Measurements from ENCODE around the gene SLC7A7. TPM values are rescaled to one million over a fixed set of nuclear protein-coding genes. Genes with fewer than 3 reads are reported as not detected.

SLC7A7 gene
- total and polyA plus RNA-seq, 10 of the 15 experiments (the other 5 are each of a cell fraction or from before 2014, with no cell fraction given), result 27.8 to 79.2 (median 50.8) TPM

DNA sequence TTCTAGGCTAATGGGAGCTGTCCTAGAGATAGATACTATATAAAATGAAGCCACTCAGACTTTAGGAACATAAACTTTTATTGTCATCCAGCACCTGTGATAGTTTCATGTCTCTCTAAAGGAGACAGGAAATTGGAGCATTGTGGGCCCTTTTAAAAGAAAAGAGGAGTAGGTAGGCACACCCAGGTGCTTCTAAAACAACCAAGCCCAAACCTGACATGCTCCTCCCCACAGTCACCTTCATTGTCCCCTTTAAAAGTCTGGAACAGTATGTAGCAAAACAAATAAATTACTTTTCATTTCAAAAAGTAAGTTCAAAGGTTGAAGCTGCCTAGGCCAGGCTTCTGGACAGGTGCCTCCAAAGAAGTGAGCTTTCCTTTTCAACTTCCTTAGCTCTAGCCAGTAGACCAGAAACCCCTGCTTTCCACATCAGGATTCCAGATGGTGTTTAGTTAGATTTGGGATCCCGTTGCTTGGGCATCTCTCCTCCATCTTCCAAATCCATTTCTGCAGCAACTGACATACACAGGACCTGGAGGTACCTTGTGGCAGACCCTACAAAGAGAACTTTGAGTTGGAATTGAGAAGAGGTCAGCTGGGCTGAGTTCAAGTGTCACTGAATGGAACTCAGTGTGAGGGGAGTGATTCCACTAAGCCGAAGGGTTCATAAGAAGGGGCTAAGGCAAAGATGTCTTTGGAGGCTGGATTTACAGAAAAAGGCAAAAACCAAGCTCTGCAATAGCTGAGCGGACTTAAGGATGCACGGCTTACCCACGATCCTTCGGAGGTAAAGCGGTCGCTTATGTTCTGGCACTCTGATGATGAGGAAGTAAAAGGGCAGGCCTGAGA lies 41.8 kb downstream of the SLC7A7 start (continued):
- TF ChIP-seq ZNF687 (IDR thresholded peaks at IDR 0.05), result no peak

- Histone ChIP-seq H3K9ac (ENCODE audit: control insufficient read depth, insufficient read depth, low read length) (no peak overlapping the region), H3K36me3 (ENCODE audit: control insufficient read depth in 2 of 2, insufficient read depth in 2 of 2, low read length in 1 of 2) (peaks cover 39 to 57% of the 10 kb centered on the region in 2 experiments), H3K79me2 (ENCODE audit: control insufficient read depth, insufficient read depth, low read length) (peaks cover 15% of the 10 kb centered on the region), H3K4me2 (ENCODE audit: control insufficient read depth, insufficient read depth) (no peak overlapping the region), H4K20me1 (ENCODE audit: control insufficient read depth, insufficient read depth) (no peaks in the 10 kb centered on the region), H3K4me1 (ENCODE audit: control insufficient read depth, insufficient read depth, low read length) (peaks cover 3% of the 10 kb centered on the region), H3K27me3 (replicated peaks in 1 of 2; ENCODE audit: control insufficient read depth in 2 of 2, insufficient read depth in 2 of 2, low read length in 1 of 2) (no peaks in the 10 kb centered on the region), H3K4me3 (no peak overlapping the region), H3K27ac (ENCODE audit: control insufficient read depth, insufficient read depth) (no peak overlapping the region), H3K9me3 (replicated peaks; ENCODE audit: control insufficient read depth, insufficient read depth, low read length) (no peaks in the 10 kb centered on the region), H2AFZ (ENCODE audit: control insufficient read depth, low read depth, low read length) (no peak overlapping the region)
- SMC1A ChIA-PET (ENCODE audit: uncharacterized antibody, unreplicated experiment), result interaction anchor here (1.1 to 7.2 kb wide), 8 partner anchors 23 to 115 kb away, joined by 3 to 84 read pairs (median 6); partner anchors contain the start of gene LRP10
- RAD21 ChIA-PET (ENCODE audit: unreplicated experiment), result interaction anchor here (0.6 to 7.2 kb wide), 5 partner anchors 50 to 115 kb away, joined by 3 to 51 read pairs (median 3); partner anchors contain the start of gene LRP10
- POLR2A ChIA-PET, result interaction anchor here (0.7 to 0.9 kb wide), 2 partner anchors 25 to 41 kb away, joined by 3 read pairs; no protein-coding TSS in a partner anchor
- DNase-seq (ENCODE audit: low read depth, low spot score), result no peak
- intact Hi-C loops (cut with micrococcal nuclease; ENCODE audit: unreplicated experiment) (no loop called here), in situ Hi-C loops (cut with MboI) (no loop called here)
- no TSS peak for BruUV-seq (replicated peaks)
- WGBS (ENCODE audit: insufficient coverage, insufficient replicate concordance, low lambda C conversion rate, missing lambda C conversion rate), result 100% methylated on average over 1 of the region's 1 CpG
- no peak for FAIRE-seq
- no peak for ATAC-seq
- CTCF ChIA-PET, result interaction anchor here (1.3 to 8.1 kb wide), 7 partner anchors 44 to 202 kb away, joined by 4 to 92 read pairs (median 6); partner anchors contain the start of genes MRPL52 and OR6J1
- TF ChIP-seq, protein P1, sequence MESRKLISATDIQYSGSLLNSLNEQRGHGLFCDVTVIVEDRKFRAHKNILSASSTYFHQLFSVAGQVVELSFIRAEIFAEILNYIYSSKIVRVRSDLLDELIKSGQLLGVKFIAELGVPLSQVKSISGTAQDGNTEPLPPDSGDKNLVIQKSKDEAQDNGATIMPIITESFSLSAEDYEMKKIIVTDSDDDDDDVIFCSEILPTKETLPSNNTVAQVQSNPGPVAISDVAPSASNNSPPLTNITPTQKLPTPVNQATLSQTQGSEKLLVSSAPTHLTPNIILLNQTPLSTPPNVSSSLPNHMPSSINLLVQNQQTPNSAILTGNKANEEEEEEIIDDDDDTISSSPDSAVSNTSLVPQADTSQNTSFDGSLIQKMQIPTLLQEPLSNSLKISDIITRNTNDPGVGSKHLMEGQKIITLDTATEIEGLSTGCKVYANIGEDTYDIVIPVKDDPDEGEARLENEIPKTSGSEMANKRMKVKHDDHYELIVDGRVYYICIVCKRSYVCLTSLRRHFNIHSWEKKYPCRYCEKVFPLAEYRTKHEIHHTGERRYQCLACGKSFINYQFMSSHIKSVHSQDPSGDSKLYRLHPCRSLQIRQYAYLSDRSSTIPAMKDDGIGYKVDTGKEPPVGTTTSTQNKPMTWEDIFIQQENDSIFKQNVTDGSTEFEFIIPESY (IDR thresholded peaks at IDR 0.05), result no peak
- TF ChIP-seq NRF1 (conservative IDR thresholded peaks at IDR 0.05; ENCODE audit: low read depth, low read length) (no peak), CBFB (IDR thresholded peaks at IDR 0.05; ENCODE audit: low read depth) (no peak), KDM1A (IDR thresholded peaks at IDR 0.05; ENCODE audit: borderline replicate concordance) (no peak), E2F4 (IDR thresholded peaks at IDR 0.05; ENCODE audit: low read depth, low read length) (no peak), BHLHE40 (IDR thresholded peaks at IDR 0.05; ENCODE audit: borderline replicate concordance in 1 of 2, low read depth in 2 of 2, low read length in 1 of 2) (no peak), FOXM1 (IDR thresholded peaks at IDR 0.05; ENCODE audit: low read depth, low read length) (no peak)
- TF ChIP-seq, protein P2, sequence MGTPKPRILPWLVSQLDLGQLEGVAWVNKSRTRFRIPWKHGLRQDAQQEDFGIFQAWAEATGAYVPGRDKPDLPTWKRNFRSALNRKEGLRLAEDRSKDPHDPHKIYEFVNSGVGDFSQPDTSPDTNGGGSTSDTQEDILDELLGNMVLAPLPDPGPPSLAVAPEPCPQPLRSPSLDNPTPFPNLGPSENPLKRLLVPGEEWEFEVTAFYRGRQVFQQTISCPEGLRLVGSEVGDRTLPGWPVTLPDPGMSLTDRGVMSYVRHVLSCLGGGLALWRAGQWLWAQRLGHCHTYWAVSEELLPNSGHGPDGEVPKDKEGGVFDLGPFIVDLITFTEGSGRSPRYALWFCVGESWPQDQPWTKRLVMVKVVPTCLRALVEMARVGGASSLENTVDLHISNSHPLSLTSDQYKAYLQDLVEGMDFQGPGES (IDR thresholded peaks at IDR 0.05), result no peak
These were observed 42.5 kb downstream of the SLC7A7 start for GRCh38 chr14:22772725-22773124.

All from GM12878 (cell line).